ENCODE results near the gene DOK5. TPM values are rescaled to one million over a fixed set of nuclear protein-coding genes. Genes with fewer than 3 reads are reported as not detected.

DOK5 gene
- total and polyA plus RNA-seq, 10 of the 15 experiments (the other 5 are each of a cell fraction or from before 2014, with no cell fraction given) = 0.03 TPM; not detected in 9

- Histone ChIP-seq H3K9ac (ENCODE audit: control insufficient read depth, insufficient read depth, low read length) (no peak overlapping the region), H3K4me2 (ENCODE audit: control insufficient read depth, insufficient read depth) (peak overlapping the region; percentile 63), H3K4me1 (ENCODE audit: control insufficient read depth, insufficient read depth, low read length) (peaks cover 8% of the 10 kb centered on the region; the same call in 1 of the 2 replicates), H3K4me3 (no peak overlapping the region), H4K20me1 (ENCODE audit: control insufficient read depth, insufficient read depth) (no peaks in the 10 kb centered on the region), H3K27me3 (replicated peaks in 1 of 2; ENCODE audit: control insufficient read depth in 2 of 2, insufficient read depth in 2 of 2, low read length in 1 of 2) (peaks cover 3 to 5% of the 10 kb centered on the region in 2 experiments; a peak in 3 of 4 replicates), H2AFZ (ENCODE audit: control insufficient read depth, low read depth, low read length) (no peak overlapping the region; the same call in 1 of the 2 replicates), H3K27ac (ENCODE audit: control insufficient read depth, insufficient read depth) (no peak overlapping the region; the same call in 1 of the 2 replicates), H3K79me2 (ENCODE audit: control insufficient read depth, insufficient read depth, low read length) (no peaks in the 10 kb centered on the region), H3K9me3 (replicated peaks; ENCODE audit: control insufficient read depth, insufficient read depth, low read length) (no peaks in the 10 kb centered on the region; the same call in 2 of the 3 replicates), H3K36me3 (ENCODE audit: control insufficient read depth in 2 of 2, insufficient read depth in 2 of 2, low read length in 1 of 2) (no peaks in the 10 kb centered on the region)
- peak; percentile 98 for FAIRE-seq
- ATAC-seq = peak; percentile 100
- ChIA-PET POLR2A (interaction anchor here (1.5 kb wide), 1 partner anchor 426 kb away, joined by 3 read pairs; the partner anchor contains the start of gene PFDN4), CTCF (interaction anchor here (2.3 kb wide), 1 partner anchor 14 kb away, joined by 6 read pairs; no protein-coding TSS in a partner anchor), RAD21 (ENCODE audit: unreplicated experiment) (interaction anchor here (0.7 to 1.4 kb wide), 2 partner anchors 13 to 14 kb away, joined by 3 to 5 read pairs; no protein-coding TSS in a partner anchor), SMC1A (ENCODE audit: uncharacterized antibody, unreplicated experiment) (interaction anchor here (0.7 kb wide), 1 partner anchor 462 kb away, joined by 3 read pairs; no protein-coding TSS in a partner anchor)
- intact Hi-C loops (cut with micrococcal nuclease; ENCODE audit: unreplicated experiment) = no loop called here
- peak; percentile 84 for DNase-seq (ENCODE audit: low read depth, low spot score)
- WGBS (ENCODE audit: insufficient coverage, insufficient replicate concordance, low lambda C conversion rate, missing lambda C conversion rate) = 7% methylated on average over 13 of the region's 13 CpGs
- in situ Hi-C loops (cut with MboI) = loop anchor here (25.0 kb wide), 2 partner anchors 671 to 1071 kb away; no protein-coding TSS in a partner anchor
- BruUV-seq (replicated peaks) = no TSS peak
- TF ChIP-seq ATF2 (IDR thresholded peaks at IDR 0.05; ENCODE audit: low read length) (peak; percentile 46; the same call in 1 of the 2 replicates), RELB (IDR thresholded peaks at IDR 0.05; ENCODE audit: low read depth) (peak; percentile 56; the same call in 1 of the 2 replicates), PBX3 (IDR thresholded peaks at IDR 0.05; ENCODE audit: insufficient replicate concordance, low read depth, low read length) (peak; percentile 19), ETV6 (conservative IDR thresholded peaks at IDR 0.05 in 1 of 2, IDR thresholded peaks at IDR 0.05 in 1 of 2; ENCODE audit: borderline replicate concordance in 1 of 2, low read depth in 1 of 2) (peak in 1 of 2 experiments; percentile 40; a peak in 2 of 4 replicates), SREBF2 (IDR thresholded peaks at IDR 0.05; ENCODE audit: low read length) (no peak), MLLT1 (IDR thresholded peaks at IDR 0.05) (0 out of 2 replicates have a peak, but pooled peaks have one; percentile 14), ZNF217 (IDR thresholded peaks at IDR 0.05) (no peak; the same call in 1 of the 2 replicates), YBX1 (IDR thresholded peaks at IDR 0.05) (no peak), CTCF (IDR thresholded peaks at IDR 0.05 in 2 of 3, conservative IDR thresholded peaks at IDR 0.05 in 1 of 3; ENCODE audit: control insufficient read depth in 2 of 3, extremely low read depth in 1 of 3, insufficient read depth in 1 of 3, low read depth in 3 of 3, low read length in 3 of 3) (no peak), EED (IDR thresholded peaks at IDR 0.05; ENCODE audit: low read depth) (0 out of 2 replicates have a peak, but pooled peaks have one; percentile 31), ATF7 (IDR thresholded peaks at IDR 0.05; ENCODE audit: low read depth) (peak; percentile 45; the same call in 1 of the 2 replicates), CREM (IDR thresholded peaks at IDR 0.05; ENCODE audit: low read depth) (no peak)
These were observed 158.3 kb downstream of the DOK5 start for GRCh38 chr20:54633374-54634355.
